Measurements from ENCODE around the gene ZBTB17.

Gene ZBTB17

GRCh38 chr1:16014509-16015482 is 38.9 kb upstream of the ZBTB17 start:
- Histone ChIP-seq H3K4me2 (ENCODE audit: insufficient read depth, low read length) (no peak overlapping the region), H2AFZ (ENCODE audit: low read depth, low read length) (no peak overlapping the region), H3K27ac (ENCODE audit: low read length) (no peak overlapping the region)

GRCh38 chr1:16013908-16014258 is 38.0 kb upstream of the ZBTB17 start:
- ATAC-seq (ENCODE audit: insufficient read depth, low read depth), result no peak
- Histone ChIP-seq H3K27ac (ENCODE audit: low read length) (no peak overlapping the region), H3K4me1 (ENCODE audit: insufficient read depth, low read length) (no peaks in the 10 kb centered on the region), H2AFZ (ENCODE audit: low read depth, low read length) (no peak overlapping the region), H3K9ac (ENCODE audit: low read depth, low read length) (no peak overlapping the region), H4K20me1 (ENCODE audit: insufficient read depth, low read length) (0 out of 2 replicates have a peak, but pooled peaks cover 10% of the 10 kb centered on the region), H3K4me2 (ENCODE audit: insufficient read depth, low read length) (no peak overlapping the region), H3K79me2 (ENCODE audit: insufficient read depth, low read length) (no peaks in the 10 kb centered on the region), H3K9me3 (ENCODE audit: insufficient read depth, low read length, severe bottlenecking) (no peaks in the 10 kb centered on the region), H3K4me3 (ENCODE audit: low read depth in 1 of 2, low read length in 2 of 2) (no peak overlapping the region), H3K36me3 (ENCODE audit: insufficient read depth, low read length) (no peaks in the 10 kb centered on the region), H3K27me3 (ENCODE audit: insufficient read depth, low read length, poor library complexity) (no peaks in the 10 kb centered on the region)
- no peak for DNase-seq
- no peak for TF ChIP-seq EZH2 (IDR thresholded peaks at IDR 0.05; ENCODE audit: borderline replicate concordance, low read depth, low read length, severe bottlenecking)
- TF ChIP-seq CTCF (IDR thresholded peaks at IDR 0.05; ENCODE audit: borderline replicate concordance, extremely low read depth, low read length, poor library complexity, severe bottlenecking), result no peak

More at GRCh38 chr1:16014509-16015482, 38.9 kb upstream of the ZBTB17 start:
- H3K9ac ChIP-seq (ENCODE audit: low read depth, low read length), result no peak overlapping the region
- peaks cover 7% of the 10 kb centered on the region; the same call in 1 of the 2 replicates for H4K20me1 ChIP-seq (ENCODE audit: insufficient read depth, low read length)
- no peaks in the 10 kb centered on the region for H3K79me2 ChIP-seq (ENCODE audit: insufficient read depth, low read length)
- no peaks in the 10 kb centered on the region for H3K36me3 ChIP-seq (ENCODE audit: insufficient read depth, low read length)
- ATAC-seq (ENCODE audit: insufficient read depth, low read depth) (no peak), DNase-seq (no peak)
- no peaks in the 10 kb centered on the region for H3K4me1 ChIP-seq (ENCODE audit: insufficient read depth, low read length)
- TF ChIP-seq EZH2 (IDR thresholded peaks at IDR 0.05; ENCODE audit: borderline replicate concordance, low read depth, low read length, severe bottlenecking) (no peak), CTCF (IDR thresholded peaks at IDR 0.05; ENCODE audit: borderline replicate concordance, extremely low read depth, low read length, poor library complexity, severe bottlenecking) (no peak)
- no peaks in the 10 kb centered on the region for H3K9me3 ChIP-seq (ENCODE audit: insufficient read depth, low read length, severe bottlenecking)
- H3K27me3 ChIP-seq (ENCODE audit: insufficient read depth, low read length, poor library complexity), result peaks cover 1% of the 10 kb centered on the region
- H3K4me3 ChIP-seq (ENCODE audit: low read depth in 1 of 2, low read length in 2 of 2), result no peak overlapping the region

DNA sequence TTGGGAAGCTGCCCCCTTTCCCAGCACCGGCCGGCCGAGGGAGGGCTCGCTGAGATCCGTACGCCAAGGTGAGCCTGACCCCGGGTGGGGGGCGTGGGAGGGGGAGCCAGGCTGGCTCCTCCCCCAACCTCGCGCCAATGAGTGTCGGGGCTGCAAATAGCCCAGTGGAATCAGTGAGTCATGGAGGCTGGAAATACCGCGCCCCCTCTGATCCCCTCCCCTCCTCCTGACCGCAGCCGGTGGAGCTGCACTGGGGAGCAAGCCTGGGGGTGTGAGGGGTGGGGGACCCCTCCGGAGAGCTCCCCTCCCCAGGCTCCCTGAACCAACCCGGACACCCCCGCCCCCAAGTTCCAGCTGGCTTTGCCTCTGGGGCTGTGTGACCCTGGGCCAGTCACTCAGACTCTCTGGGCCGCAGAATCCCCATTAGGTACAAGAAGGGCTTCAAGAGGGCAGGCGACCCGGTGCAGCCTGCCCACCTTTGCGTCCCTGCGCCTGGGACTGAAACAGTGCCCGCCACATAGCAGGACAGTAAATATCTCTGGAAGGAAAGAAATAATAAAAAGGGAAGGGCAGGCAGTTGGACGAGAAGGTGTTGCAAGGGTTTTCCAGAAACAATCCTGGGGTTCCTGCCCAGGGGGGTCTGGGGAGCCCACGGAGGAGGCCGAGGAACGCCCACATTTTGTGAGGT is 37.5 kb upstream of the ZBTB17 start:
- Histone ChIP-seq H3K4me2 (ENCODE audit: insufficient read depth, low read length) (no peak overlapping the region), H3K9me3 (ENCODE audit: insufficient read depth, low read length, severe bottlenecking) (no peaks in the 10 kb centered on the region), H2AFZ (ENCODE audit: low read depth, low read length) (no peak overlapping the region), H4K20me1 (ENCODE audit: insufficient read depth, low read length) (0 out of 2 replicates have a peak, but pooled peaks cover 9% of the 10 kb centered on the region), H3K79me2 (ENCODE audit: insufficient read depth, low read length) (no peaks in the 10 kb centered on the region), H3K4me1 (ENCODE audit: insufficient read depth, low read length) (no peaks in the 10 kb centered on the region), H3K27ac (ENCODE audit: low read length) (no peak overlapping the region), H3K4me3 (ENCODE audit: low read depth in 1 of 2, low read length in 2 of 2) (no peak overlapping the region), H3K36me3 (ENCODE audit: insufficient read depth, low read length) (no peaks in the 10 kb centered on the region), H3K9ac (ENCODE audit: low read depth, low read length) (no peak overlapping the region), H3K27me3 (ENCODE audit: insufficient read depth, low read length, poor library complexity) (no peaks in the 10 kb centered on the region)
- TF ChIP-seq CTCF (IDR thresholded peaks at IDR 0.05; ENCODE audit: borderline replicate concordance, extremely low read depth, low read length, poor library complexity, severe bottlenecking) (no peak), EZH2 (IDR thresholded peaks at IDR 0.05; ENCODE audit: borderline replicate concordance, low read depth, low read length, severe bottlenecking) (no peak)
- no peak for ATAC-seq (ENCODE audit: insufficient read depth, low read depth)
- DNase-seq, result no peak
